Mesendoderm (in vitro differentiated cells): Measurements from ENCODE around the gene NOTCH4.
"Not testable (repeated sequence)": the region's sequence is repeated elsewhere in the genome, so short reads cannot be mapped to it uniquely, and the experiment has no call there.

Experiments
- DNase-seq: peaks from one replicate; pipeline ENCODE4 v3.0.0; 2013
- H2AK5ac ChIP-seq: 2 replicates; pipeline ENCODE4 v1.6.1; 2013; ENCODE audit warnings: low read length, inconsistent platforms
- H2BK120ac ChIP-seq: 2 replicates; pipeline ENCODE4 v1.6.1; 2013; ENCODE audit warnings: low read depth, mild to moderate bottlenecking, low read length, moderate library complexity, mixed read lengths
- H2BK15ac ChIP-seq: replicated peaks from 2 replicates; pipeline ENCODE4 v1.6.1; 2013; ENCODE audit warnings: low read depth, mild to moderate bottlenecking, moderate library complexity
- H2BK5ac ChIP-seq: 2 replicates; pipeline ENCODE4 v1.6.1; 2013; ENCODE audit warnings: low read length, inconsistent platforms
- H3K18ac ChIP-seq: 2 replicates; pipeline ENCODE4 v1.6.1; 2013; ENCODE audit warnings: mild to moderate bottlenecking, low read length, mixed read lengths
- H3K23ac ChIP-seq: one replicate; pipeline ENCODE4 v1.6.1; 2013; ENCODE audit warnings: low read length
- H3K27ac ChIP-seq: 2 replicates; pipeline ENCODE4 v1.5.1; 2013; ENCODE audit warnings: low read depth, mild to moderate bottlenecking, inconsistent platforms, low read length, moderate library complexity
- H3K27me3 ChIP-seq: 2 replicates; pipeline ENCODE4 v1.6.1; 2013; ENCODE audit warnings: low read length, control low read depth, mild to moderate bottlenecking, inconsistent platforms; ENCODE audit not compliant: insufficient read depth, poor library complexity
- H3K36me3 ChIP-seq: 2 replicates; pipeline ENCODE4 v1.6.1; 2013; ENCODE audit warnings: low read length, inconsistent platforms; ENCODE audit not compliant: control insufficient read depth, insufficient read depth
- H3K4ac ChIP-seq: one replicate; pipeline ENCODE4 v1.6.1; 2013; ENCODE audit warnings: low read depth, mild to moderate bottlenecking, low read length, moderate library complexity
- H3K4me1 ChIP-seq: 2 replicates; pipeline ENCODE4 v1.6.1; 2013; ENCODE audit warnings: low read depth, low read length, inconsistent platforms; ENCODE audit not compliant: control insufficient read depth
- H3K4me2 ChIP-seq: 2 replicates; pipeline ENCODE4 v1.6.1; 2013; ENCODE audit warnings: low read length
- H3K4me3 ChIP-seq: 2 replicates; pipeline ENCODE4 v1.5.1; 2013; ENCODE audit warnings: mild to moderate bottlenecking, low read length
- H3K56ac ChIP-seq: one replicate; pipeline ENCODE4 v1.6.1; 2013; ENCODE audit warnings: low read length
- H3K79me1 ChIP-seq: 2 replicates; pipeline ENCODE4 v1.6.1; 2013; ENCODE audit warnings: low read length, inconsistent platforms
- H3K79me2 ChIP-seq: 2 replicates; pipeline ENCODE4 v1.6.1; 2013; ENCODE audit warnings: mild to moderate bottlenecking, low read length; ENCODE audit not compliant: control insufficient read depth, insufficient read depth
- H3K9ac ChIP-seq: 2 replicates; pipeline ENCODE4 v1.6.1; 2013; ENCODE audit warnings: low read length, inconsistent platforms
- H4K5ac ChIP-seq: one replicate; pipeline ENCODE4 v1.6.1; 2013; ENCODE audit warnings: low read length
- H4K8ac ChIP-seq: one replicate; pipeline ENCODE4 v1.6.1; 2013; ENCODE audit warnings: low read depth, mild to moderate bottlenecking, control low read depth, low read length, moderate library complexity
- WGBS: extraction: QIAGEN DNeasy Blood & Tissue Kit; methylation state at CpG from one replicate; pipeline ENCODE4 v1.1.7; 2013; ENCODE audit warnings: low lambda C conversion rate, missing lambda C conversion rate; ENCODE audit not compliant: insufficient coverage; ENCODE audit errors: extremely low coverage; 5-methylcytosine and 5-hydroxymethylcytosine counted together

NOTCH4 gene

GRCh38 chr6:32195652-32195901 lies 28.3 kb downstream of the NOTCH4 start:
- no peaks in the 10 kb centered on the region for H3K79me2 ChIP-seq
- no peak overlapping the region for H2BK5ac ChIP-seq
- peak; percentile 100 for DNase-seq
- H3K4me1 ChIP-seq, result peaks cover 22% of the 10 kb centered on the region
- no peak overlapping the region for H2BK15ac ChIP-seq
- H3K27ac ChIP-seq, result peak overlapping the region; percentile 95
- no peaks in the 10 kb centered on the region for H3K27me3 ChIP-seq
- H3K23ac ChIP-seq, result no peak overlapping the region
- no peak overlapping the region for H3K9ac ChIP-seq
- no peak overlapping the region for H3K4ac ChIP-seq
- no peaks in the 10 kb centered on the region for H3K36me3 ChIP-seq
- H2BK120ac ChIP-seq, result no peak overlapping the region
- no CpG with 5 or more reads among the region's 25 CpGs for WGBS
- no peak overlapping the region for H3K4me2 ChIP-seq
- no peak overlapping the region for H3K56ac ChIP-seq
- H3K4me3 ChIP-seq, result no peak overlapping the region
- H3K18ac ChIP-seq, result no peak overlapping the region
- H4K5ac ChIP-seq, result no peak overlapping the region
- no peak overlapping the region for H4K8ac ChIP-seq
- H3K79me1 ChIP-seq, result peaks cover 2% of the 10 kb centered on the region
- H2AK5ac ChIP-seq, result no peak overlapping the region

- Histone ChIP-seq H3K79me1 (peaks cover 2% of the 10 kb centered on the region), H2AK5ac (peak overlapping the region; percentile 82), H3K27ac (peak overlapping the region; percentile 82), H3K36me3 (no peaks in the 10 kb centered on the region), H3K4me3 (peak overlapping the region; percentile 23), H3K23ac (no peak overlapping the region), H4K8ac (peak overlapping the region; percentile 68), H3K18ac (peak overlapping the region; percentile 76), H3K4ac (no peak overlapping the region), H2BK5ac (peak overlapping the region; percentile 87), H4K5ac (peak overlapping the region; percentile 98), H2BK120ac (no peak overlapping the region), H3K4me1 (peaks cover 22% of the 10 kb centered on the region), H3K79me2 (no peaks in the 10 kb centered on the region), H3K27me3 (no peaks in the 10 kb centered on the region), H3K56ac (peak overlapping the region; percentile 84), H3K4me2 (peak overlapping the region; percentile 85), H2BK15ac (no peak overlapping the region), H3K9ac (peak overlapping the region; percentile 89)
- DNase-seq, result peak; percentile 78
- no CpG with 5 or more reads among the region's 15 CpGs for WGBS
Measured at GRCh38 chr6:32194825-32195651, 28.8 kb downstream of the NOTCH4 start.

GRCh38 chr6:32194388-32194787 lies 29.5 kb downstream of the NOTCH4 start:
- H3K18ac ChIP-seq, result no peak overlapping the region
- no peak overlapping the region for H3K9ac ChIP-seq
- no peak overlapping the region for H3K27ac ChIP-seq
- peak overlapping the region; percentile 27 for H2AK5ac ChIP-seq
- no peak overlapping the region for H3K4me3 ChIP-seq
- H3K27me3 ChIP-seq, result no peaks in the 10 kb centered on the region
- H2BK5ac ChIP-seq, result no peak overlapping the region
- H3K4me2 ChIP-seq, result no peak overlapping the region
- H3K36me3 ChIP-seq, result no peaks in the 10 kb centered on the region
- peaks cover 22% of the 10 kb centered on the region for H3K4me1 ChIP-seq
- H2BK120ac ChIP-seq, result no peak overlapping the region
- DNase-seq, result no peak
- H3K79me2 ChIP-seq, result peaks cover under 1% of the 10 kb centered on the region
- H3K4ac ChIP-seq, result no peak overlapping the region
- peaks cover 2% of the 10 kb centered on the region for H3K79me1 ChIP-seq
- H3K56ac ChIP-seq, result peak overlapping the region; percentile 30
- H3K23ac ChIP-seq, result no peak overlapping the region
- no peak overlapping the region for H4K5ac ChIP-seq
- WGBS, result no CpG with 5 or more reads among the region's 4 CpGs
- no peak overlapping the region for H2BK15ac ChIP-seq
- no peak overlapping the region for H4K8ac ChIP-seq

- Histone ChIP-seq H3K4me1 (peaks cover 22% of the 10 kb centered on the region), H3K56ac (peak overlapping the region; percentile 84), H3K79me2 (peaks cover 12% of the 10 kb centered on the region), H3K18ac (peak overlapping the region; percentile 72), H3K4ac (peak overlapping the region; percentile 23)
- not testable (repeated sequence) for H3K23ac ChIP-seq, H2BK120ac ChIP-seq, H3K4me2 ChIP-seq, H3K9ac ChIP-seq, H3K27ac ChIP-seq, H3K4me3 ChIP-seq, H2BK5ac ChIP-seq, H4K5ac ChIP-seq, H2BK15ac ChIP-seq, H3K36me3 ChIP-seq, DNase-seq, H2AK5ac ChIP-seq, H3K27me3 ChIP-seq, H3K79me1 ChIP-seq, H4K8ac ChIP-seq
- WGBS, result no CpG with 5 or more reads among the region's 13 CpGs
Measured at GRCh38 chr6:32193096-32193495, 30.8 kb downstream of the NOTCH4 start.

- DNase-seq, result peak; percentile 89
- Histone ChIP-seq H3K27me3 (no peaks in the 10 kb centered on the region), H4K5ac (no peak within 1 kb of the TSS), H3K18ac (peak within 1 kb of the TSS; percentile 72), H3K79me2 (peaks cover 13% of the 10 kb centered on the region), H2BK120ac (peak within 1 kb of the TSS; percentile 31), H3K23ac (peak within 1 kb of the TSS; percentile 59), H3K56ac (peak within 1 kb of the TSS; percentile 84), H3K36me3 (peaks cover under 1% of the 10 kb centered on the region), H3K4me3 (no peak within 1 kb of the TSS), H3K79me1 (peaks cover 9% of the 10 kb centered on the region), H3K9ac (peak within 1 kb of the TSS; percentile 60), H2BK15ac (no peak within 1 kb of the TSS), H3K4me1 (peaks cover 22% of the 10 kb centered on the region), H4K8ac (peak within 1 kb of the TSS; percentile 98), H2BK5ac (peak within 1 kb of the TSS; percentile 66), H3K4ac (peak within 1 kb of the TSS; percentile 23), H3K27ac (peak within 1 kb of the TSS; percentile 63), H2AK5ac (peak within 1 kb of the TSS; percentile 95), H3K4me2 (peak within 1 kb of the TSS; percentile 49)
- no CpG with 5 or more reads among the region's 5 CpGs for WGBS
Measured at GRCh38 chr6:32192608-32193039, 31.2 kb downstream of the NOTCH4 start, which contains the start of gene GPSM3. Gene GPSM3 (minus strand): TSS chr6:32192643. CDS start chr6:32192513, 130 bp downstream.
